GM23338 (cell line): ENCODE results near the gene ARHGEF1. TPM values are rescaled to one million over a fixed set of nuclear protein-coding genes. Genes with fewer than 3 reads are reported as not detected.

Experiments used
- ATAC-seq: fragments of 200-7000 bp; cut with Tn5 transposase; 3 replicates; pipeline ENCODE4 v1.9.1; 2020
- DNase-seq: peaks from one replicate; pipeline ENCODE4 v3.0.0-alpha.2; 2015; ENCODE audit warnings: low spot score
- H2AFZ ChIP-seq: fragments of 200-600 bp; sonication (generic); 2 replicates; pipeline ENCODE4 v1.8.0; 2016; ENCODE audit warnings: antibody characterized with exemption, mild to moderate bottlenecking, moderate library complexity
- H3F3A ChIP-seq: fragments of 200-600 bp; sonication (generic); replicated peaks from 2 replicates; pipeline ENCODE4 v1.8.0; 2017; ENCODE audit warnings: antibody characterized with exemption, mixed run types, low read depth
- H3K27ac ChIP-seq: fragments of 200-600 bp; sonication (generic); 2 replicates; pipeline ENCODE4 v1.6.1; 2016; ENCODE audit warnings: low read depth
- H3K27me3 ChIP-seq: fragments of 200-600 bp; sonication (generic); 2 replicates; pipeline ENCODE4 v1.8.0; 2016; ENCODE audit warnings: mild to moderate bottlenecking, mixed run types, moderate library complexity; ENCODE audit not compliant: insufficient read depth
- H3K36me3 ChIP-seq: fragments of 200-600 bp; sonication (generic); 2 replicates; pipeline ENCODE4 v1.8.0; 2016; ENCODE audit warnings: mild to moderate bottlenecking; ENCODE audit not compliant: insufficient read depth
- H3K4me1 ChIP-seq: fragments of 200-600 bp; sonication (generic); 2 replicates; pipeline ENCODE4 v1.8.0; 2016; ENCODE audit warnings: mild to moderate bottlenecking, moderate library complexity; ENCODE audit not compliant: insufficient read depth
- H3K4me2 ChIP-seq: fragments of 200-600 bp; sonication (generic); 2 replicates; pipeline ENCODE4 v1.7.1; 2017; ENCODE audit warnings: mixed run types
- H3K4me3 ChIP-seq: fragments of 200-600 bp; sonication (generic); 2 replicates; pipeline ENCODE4 v1.6.1; 2016; ENCODE audit warnings: mixed run types
- H3K79me2 ChIP-seq: fragments of 200-600 bp; sonication (generic); replicated peaks from 2 replicates; pipeline ENCODE4 v1.8.0; 2017; ENCODE audit warnings: mild to moderate bottlenecking; ENCODE audit not compliant: insufficient read depth
- H3K9me2 ChIP-seq: fragments of 200-600 bp; sonication (generic); 2 replicates; pipeline ENCODE4 v1.8.0; 2017; ENCODE audit not compliant: insufficient read depth
- H4K20me1 ChIP-seq: fragments of 200-600 bp; sonication (generic); replicated peaks from 2 replicates; pipeline ENCODE4 v1.8.0; 2017; ENCODE audit warnings: mild to moderate bottlenecking; ENCODE audit not compliant: insufficient read depth
- H3K27ac Mint-ChIP-seq: 2 replicates; pipeline ENCODE4 v1.8.0; 2020; ENCODE audit warnings: inconsistent platforms, mild to moderate bottlenecking, moderate library complexity, mixed read lengths
- H3K27me3 Mint-ChIP-seq: 3 replicates; pipeline ENCODE4 v1.8.0; 2022; ENCODE audit warnings: low read depth, mild to moderate bottlenecking, moderate library complexity, mixed read lengths, inconsistent platforms; ENCODE audit not compliant: insufficient read depth, poor library complexity
- H3K36me3 Mint-ChIP-seq: 3 replicates; pipeline ENCODE4 v1.8.0; 2021; ENCODE audit warnings: low read depth, mild to moderate bottlenecking, inconsistent platforms, moderate library complexity, mixed read lengths
- H3K4me1 Mint-ChIP-seq: 3 replicates; pipeline ENCODE4 v1.8.0; 2020; ENCODE audit warnings: mild to moderate bottlenecking, inconsistent platforms, mixed read lengths
- H3K4me3 Mint-ChIP-seq: 3 replicates; pipeline ENCODE4 v1.8.0; 2021; ENCODE audit warnings: moderate library complexity, mild to moderate bottlenecking, inconsistent platforms, mixed read lengths
- H3K9me3 Mint-ChIP-seq: 3 replicates; pipeline ENCODE4 v1.8.0; 2020; ENCODE audit warnings: moderate library complexity, mild to moderate bottlenecking, inconsistent platforms, mixed read lengths
- CREB1 ChIP-seq: fragments of 250-450 bp; sonication (Bioruptor Pico); IDR thresholded peaks from 2 replicates; pipeline ENCODE4 v1.5.0; 2020; ENCODE audit warnings: low read depth, mild to moderate bottlenecking, moderate library complexity
- CTCF ChIP-seq, 2 experiments: fragments of 200-600 bp in 1 of 2; sonication (generic) in 1 of 2; conservative IDR thresholded peaks; 2 replicates each; pipeline versions ENCODE4 v1.5.1 to v1.6.1; 2016 to 2017; ENCODE audit warnings: antibody characterized with exemption in 2 of 2, low read depth in 2 of 2, mild to moderate bottlenecking in 2 of 2, moderate library complexity in 1 of 2
- ETS1 ChIP-seq: IDR thresholded peaks from 2 replicates; pipeline ENCODE4 v1.6.1; 2016; ENCODE audit warnings: antibody characterized with exemption
- EZH2 ChIP-seq: fragments of 200-600 bp; sonication (generic); IDR thresholded peaks from one replicate; pipeline ENCODE4 v1.8.0; 2017; ENCODE audit warnings: antibody characterized with exemption, mild to moderate bottlenecking, low read depth; ENCODE audit not compliant: unreplicated experiment
- EZH2phosphoT487 ChIP-seq: fragments of 200-600 bp; sonication (generic); IDR thresholded peaks from one replicate; pipeline ENCODE4 v1.8.1; 2018; ENCODE audit warnings: antibody characterized with exemption; ENCODE audit not compliant: unreplicated experiment
- NANOG ChIP-seq: IDR thresholded peaks from 2 replicates; pipeline ENCODE4 v1.6.1; 2016; ENCODE audit warnings: antibody characterized with exemption, borderline replicate concordance
- POLR2AphosphoS5 ChIP-seq: IDR thresholded peaks from 2 replicates; pipeline ENCODE4 v1.6.1; 2016; ENCODE audit warnings: antibody characterized with exemption, low read depth
- REST ChIP-seq: IDR thresholded peaks from one replicate; pipeline ENCODE4 v1.6.1; 2018; ENCODE audit warnings: antibody characterized with exemption; ENCODE audit not compliant: unreplicated experiment
- STAT1 ChIP-seq: IDR thresholded peaks from one replicate; pipeline ENCODE4 v1.6.1; 2016; ENCODE audit warnings: antibody characterized with exemption; ENCODE audit not compliant: unreplicated experiment
- ZNF462 ChIP-seq: fragments of 250-450 bp; sonication (Bioruptor Pico); IDR thresholded peaks from 2 replicates; pipeline ENCODE4 v1.5.0; 2020; ENCODE audit warnings: mild to moderate bottlenecking, moderate library complexity
- polyA plus RNA-seq: library from polyadenylated mRNA; unstranded; fragments of >200 nt; fragmentation: Nextera tagmentation; extraction: Ambion mirVana; gene quantifications from 2 replicates; pipeline ENCODE4 v1.2.1, GENCODE V29; 2016
- total RNA-seq: library from RNA; depleted of rRNA; stranded (reverse); fragments of >200 nt; shearing (Covaris generic); gene quantifications from 2 replicates; pipeline ENCODE4 v1.2.3, GENCODE V29; 2014

The ARHGEF1 gene
- total and polyA plus RNA-seq, 2 experiments from 2014 or later, result 41.3 to 44.7 TPM

- no peak for TF ChIP-seq ETS1
These were observed 15.3 kb downstream of the ARHGEF1 start (continued) for GRCh38 chr19:41898235-41898634.

- Histone ChIP-seq H3K27me3 (no peaks in the 10 kb centered on the region), H3K79me2 (no peaks in the 10 kb centered on the region), H3K4me2 (no peak overlapping the region), H3K4me3 (no peak overlapping the region), H3F3A (no peaks in the 10 kb centered on the region), H3K9me2 (no peaks in the 10 kb centered on the region), H3K27ac (no peak overlapping the region), H2AFZ (no peak overlapping the region), H4K20me1 (no peaks in the 10 kb centered on the region; the same call in 1 of the 2 replicates), H3K4me1 (no peaks in the 10 kb centered on the region; the same call in 1 of the 2 replicates), H3K36me3 (peaks cover 7% of the 10 kb centered on the region; the same call in 1 of the 2 replicates)
- peaks cover 12% of the 10 kb centered on the region for H3K4me1 Mint-ChIP-seq
- H3K36me3 Mint-ChIP-seq, result peaks cover 53% of the 10 kb centered on the region
- H3K9me3 Mint-ChIP-seq, result no peaks in the 10 kb centered on the region; the same call in 2 of the 3 replicates
- H3K4me3 Mint-ChIP-seq, result no peak overlapping the region
- no peak for DNase-seq
- ATAC-seq, result no peak
- no peak overlapping the region for H3K27ac Mint-ChIP-seq
- peaks cover 9% of the 10 kb centered on the region for H3K27me3 Mint-ChIP-seq
- TF ChIP-seq ETS1 (no peak), ZNF462 (CRISPR knock-in tag) (no peak), EZH2phosphoT487 (no peak), CREB1 (CRISPR knock-in tag) (no peak), NANOG (no peak), POLR2AphosphoS5 (no peak), CTCF (conservative IDR thresholded peaks at IDR 0.05; ENCODE audit: low read depth in 2 of 2) (no peak), STAT1 (no peak), EZH2 (no peak), REST (no peak)
These were observed 18.9 kb downstream of the ARHGEF1 start for GRCh38 chr19:41901707-41902360.
